ENCODE data around the gene PSMA2. TPM values are rescaled to one million over a fixed set of nuclear protein-coding genes. Genes with fewer than 3 reads are reported as not detected.

Gene PSMA2
- total RNA-seq, 4 donors from 2014 or later = 36.3 to 105 (median 73.2) TPM

GRCh38 chr7:42910306-42910705 lies 21.7 kb downstream of the PSMA2 start:
- Histone ChIP-seq H3K36me3 (peaks cover 0 to 9% of the 10 kb centered on the region in 2 donors), H3K27ac (no peak overlapping the region), H3K27me3 (no peaks in the 10 kb centered on the region), H3K4me3 (no peak overlapping the region), H3K4me1 (peaks cover 0 to 29% (median 5%) of the 10 kb centered on the region in 3 donors), H3K9me3 (no peaks in the 10 kb centered on the region)
- WGBS, 2 donors (ENCODE audit: low coverage in 1 of 2) = 77 to 88% methylated on average over 2 of the region's 2 CpGs
- no peak for TF ChIP-seq POLR2AphosphoS5 (IDR thresholded peaks at IDR 0.05)
- TF ChIP-seq POLR2A (IDR thresholded peaks at IDR 0.05) = no peak
- no peak for TF ChIP-seq EP300 (IDR thresholded peaks at IDR 0.05)
- TF ChIP-seq, protein P1, sequence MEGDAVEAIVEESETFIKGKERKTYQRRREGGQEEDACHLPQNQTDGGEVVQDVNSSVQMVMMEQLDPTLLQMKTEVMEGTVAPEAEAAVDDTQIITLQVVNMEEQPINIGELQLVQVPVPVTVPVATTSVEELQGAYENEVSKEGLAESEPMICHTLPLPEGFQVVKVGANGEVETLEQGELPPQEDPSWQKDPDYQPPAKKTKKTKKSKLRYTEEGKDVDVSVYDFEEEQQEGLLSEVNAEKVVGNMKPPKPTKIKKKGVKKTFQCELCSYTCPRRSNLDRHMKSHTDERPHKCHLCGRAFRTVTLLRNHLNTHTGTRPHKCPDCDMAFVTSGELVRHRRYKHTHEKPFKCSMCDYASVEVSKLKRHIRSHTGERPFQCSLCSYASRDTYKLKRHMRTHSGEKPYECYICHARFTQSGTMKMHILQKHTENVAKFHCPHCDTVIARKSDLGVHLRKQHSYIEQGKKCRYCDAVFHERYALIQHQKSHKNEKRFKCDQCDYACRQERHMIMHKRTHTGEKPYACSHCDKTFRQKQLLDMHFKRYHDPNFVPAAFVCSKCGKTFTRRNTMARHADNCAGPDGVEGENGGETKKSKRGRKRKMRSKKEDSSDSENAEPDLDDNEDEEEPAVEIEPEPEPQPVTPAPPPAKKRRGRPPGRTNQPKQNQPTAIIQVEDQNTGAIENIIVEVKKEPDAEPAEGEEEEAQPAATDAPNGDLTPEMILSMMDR (IDR thresholded peaks at IDR 0.05) = no peak
- ATAC-seq = no peak

DNA sequence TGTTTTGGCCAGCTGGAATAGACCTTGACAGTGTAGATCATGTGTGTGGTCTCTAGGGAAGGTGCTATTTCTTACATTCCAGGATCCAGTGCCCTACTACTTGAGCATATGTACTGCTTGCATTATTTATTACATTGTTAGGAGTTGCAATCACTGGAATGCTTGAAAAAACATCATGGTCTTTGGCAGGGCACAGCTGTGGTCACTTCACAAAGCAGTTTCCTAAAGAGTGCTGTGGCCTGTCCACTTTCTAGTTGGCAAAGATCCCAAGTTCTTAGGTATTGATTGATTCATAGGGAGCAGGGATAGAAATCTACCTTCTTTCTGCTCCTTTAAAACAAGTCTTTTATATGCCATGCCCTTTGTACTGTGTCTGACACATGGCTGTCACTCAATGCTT lies 24.7 kb downstream of the PSMA2 start:
- Histone ChIP-seq H3K36me3 (no peaks in the 10 kb centered on the region), H3K27me3 (no peaks in the 10 kb centered on the region), H3K27ac (no peak overlapping the region), H3K4me3 (no peak overlapping the region), H3K9me3 (no peaks in the 10 kb centered on the region), H3K4me1 (peaks cover 0 to 17% (median 5%) of the 10 kb centered on the region in 3 donors)
- ATAC-seq = no peak
- no peak for TF ChIP-seq EP300 (IDR thresholded peaks at IDR 0.05)
- TF ChIP-seq POLR2A (IDR thresholded peaks at IDR 0.05) = no peak
- no peak for TF ChIP-seq POLR2AphosphoS5 (IDR thresholded peaks at IDR 0.05)
- TF ChIP-seq, protein P1 (IDR thresholded peaks at IDR 0.05) = no peak

GRCh38 chr7:42906181-42906580 lies 25.8 kb downstream of the PSMA2 start:
- WGBS, 2 donors (ENCODE audit: low coverage in 1 of 2) = 100% methylated on average over 1 of the region's 1 CpG; no CpG with 5 or more reads in 1 of the 2 donors
- peaks cover 0 to 14% (median 5%) of the 10 kb centered on the region in 3 donors for H3K4me1 ChIP-seq
- H3K27ac ChIP-seq = no peak overlapping the region
- H3K27me3 ChIP-seq = no peaks in the 10 kb centered on the region
- no peaks in the 10 kb centered on the region for H3K36me3 ChIP-seq
- no peaks in the 10 kb centered on the region for H3K9me3 ChIP-seq
- TF ChIP-seq POLR2A (IDR thresholded peaks at IDR 0.05) (no peak), EP300 (IDR thresholded peaks at IDR 0.05) (no peak), POLR2AphosphoS5 (IDR thresholded peaks at IDR 0.05) (no peak)
- TF ChIP-seq, protein P1 (IDR thresholded peaks at IDR 0.05) = no peak
- ATAC-seq = no peak
- no peak overlapping the region for H3K4me3 ChIP-seq

- Histone ChIP-seq H3K27ac (no peak overlapping the region), H3K4me1 (no peaks in the 10 kb centered on the region), H3K27me3 (no peaks in the 10 kb centered on the region), H3K36me3 (no peaks in the 10 kb centered on the region), H3K4me3 (no peak overlapping the region), H3K9me3 (no peaks in the 10 kb centered on the region)
- 45 to 67% methylated on average over 3 of the region's 3 CpGs for WGBS, 2 donors (ENCODE audit: low coverage in 1 of 2)
- no peak for ATAC-seq
- TF ChIP-seq POLR2A (IDR thresholded peaks at IDR 0.05) = no peak
- TF ChIP-seq POLR2AphosphoS5 (IDR thresholded peaks at IDR 0.05) = no peak
- TF ChIP-seq EP300 (IDR thresholded peaks at IDR 0.05) = no peak
- TF ChIP-seq, protein P1 (IDR thresholded peaks at IDR 0.05) = no peak
Measured at GRCh38 chr7:42902331-42902730, 29.6 kb downstream of the PSMA2 start.

GRCh38 chr7:42900842-42901241 lies 31.1 kb downstream of the PSMA2 start:
- Histone ChIP-seq H3K36me3 (no peaks in the 10 kb centered on the region), H3K4me3 (no peak overlapping the region), H3K9me3 (no peaks in the 10 kb centered on the region), H3K4me1 (no peaks in the 10 kb centered on the region), H3K27me3 (no peaks in the 10 kb centered on the region), H3K27ac (no peak overlapping the region)
- ATAC-seq = no peak
- TF ChIP-seq POLR2AphosphoS5 (IDR thresholded peaks at IDR 0.05) (no peak), POLR2A (IDR thresholded peaks at IDR 0.05) (no peak), EP300 (IDR thresholded peaks at IDR 0.05) (no peak)
- TF ChIP-seq, protein P1 (IDR thresholded peaks at IDR 0.05) = no peak
